Ovary (tissue), 9 donors: ENCODE measurements around the gene ARHGEF28. TPM values are rescaled to one million over a fixed set of nuclear protein-coding genes. Genes with fewer than 3 reads are reported as not detected.

Source experiments
- DNase-seq, 5 donors: peaks; one replicate each; pipeline ENCODE4 v3.0.0-alpha.2; 2019 to 2020
- H3K27ac ChIP-seq, 2 donors: fragments of 200-600 bp; one replicate each; pipeline versions ENCODE4 v1.5.1 to v1.8.0; 2019 to 2022
- H3K27me3 ChIP-seq: fragments of 200-600 bp; one replicate; pipeline ENCODE4 v1.8.0; 2022
- H3K36me3 ChIP-seq: fragments of 200-600 bp; sonication (generic); one replicate; pipeline ENCODE4 v1.5.1; 2019
- H3K4me1 ChIP-seq: one replicate; pipeline ENCODE4 v1.8.1; 2013; ENCODE audit warnings: mild to moderate bottlenecking, moderate library complexity; ENCODE audit not compliant: insufficient read depth
- H3K4me3 ChIP-seq: fragments of 200-600 bp; sonication (generic); one replicate; pipeline ENCODE4 v1.5.1; 2017
- H3K9me3 ChIP-seq, 2 donors: fragments of 200-600 bp in 1 of 2; sonication (generic) in 1 of 2; one replicate each; pipeline versions ENCODE4 v1.5.1 to v1.8.1; 2013 to 2019; ENCODE audit warnings: mild to moderate bottlenecking in 1 of 2, moderate library complexity in 1 of 2
- CTCF ChIP-seq, 3 donors: fragments of 450-650 bp in 2 of 3; fragments of 200-600 bp in 1 of 3; IDR thresholded peaks; one replicate each; pipeline versions ENCODE4 v1.5.1 to v1.8.0; 2016 to 2022; ENCODE audit warnings: antibody characterized with exemption in 3 of 3, mild to moderate bottlenecking in 1 of 3
- EP300 ChIP-seq: sonication (generic); formaldehyde crosslinking; IDR thresholded peaks from one replicate; pipeline ENCODE4 v1.6.1; 2017; ENCODE audit warnings: antibody characterized with exemption
- POLR2A ChIP-seq: fragments of 450-650 bp; IDR thresholded peaks from one replicate; pipeline ENCODE4 v1.6.1; 2017; ENCODE audit warnings: antibody characterized with exemption, mild to moderate bottlenecking, moderate library complexity
- WGBS, 3 donors: extraction: QIAGEN DNeasy Blood & Tissue Kit in 1 of 3; methylation state at CpG; one replicate each; pipeline versions ENCODE4 v1.1.5 to v1.1.7; 2013 to 2017; 5-methylcytosine and 5-hydroxymethylcytosine counted together
- intact Hi-C, 4 donors: fragments of 100-400 bp; cut with DNase I; formaldehyde crosslinking; loops; one replicate each; pipeline versions ENCODE4 v1.11.0 to v1.15.1; 2022 to 2023
- polyA plus RNA-seq, 2 donors: library from polyadenylated mRNA; stranded (reverse); fragments of 200-250 nt in 1 of 2; fragments of 350-450 nt in 1 of 2; fragmentation: Illumina TruSeq in 1 of 2; extraction: RNeasy Lipid Tissue Mini Kit (QIAGEN cat#74804) in 1 of 2; gene quantifications; one replicate each; pipeline ENCODE4 v1.2.3, GENCODE V29; 2013 to 2014
- total RNA-seq, 7 donors: library from RNA; depleted of rRNA in 2 of 7; stranded (reverse); fragments of >200 nt in 2 of 7; fragmentation: NEBNext Ultra II Directional in 3 of 7; extraction: Animal tissue kit (Norgen Biotek cat#: 25700) in 3 of 7; gene quantifications; one replicate each; pipeline versions ENCODE4 v1.1.0 to v1.2.4, GENCODE V29; 2016 to 2023
- donor health status: DM: no; HTN: no; CAD: no; lungs with moderate emphysema.
- donor health status: DM: no; HTN: no; CAD: no.
- donor health status: Bipolar disorder and iron deficiency.
- donor health status: DM: yes; HTN: yes; CAD: no.
- donor health status: DM: no; HTN: no; CAD: no.
- donor health status: DM: yes; HTN: yes; CAD: no.

ARHGEF28 gene
- total and polyA plus RNA-seq, 9 donors, result 21.5 to 75.6 (median 35.0) TPM

- 84 to 89% (median 85%) methylated on average over 2 of the region's 2 CpGs for WGBS, 3 donors
- intact Hi-C loops, result loop anchor here in 1 of 4 donors (10.0 kb wide), 1 partner anchor 71 kb away; no protein-coding TSS in a partner anchor
- H3K36me3 ChIP-seq, result no peaks in the 10 kb centered on the region
- TF ChIP-seq EP300 (no peak), POLR2A (no peak), CTCF (IDR thresholded peaks at IDR 0.05) (no peak)
- DNase-seq, result no peak
- H3K9me3 ChIP-seq, result no peaks in the 10 kb centered on the region
- no peak overlapping the region for H3K4me3 ChIP-seq
- no peak overlapping the region for H3K27ac ChIP-seq
- no peaks in the 10 kb centered on the region for H3K27me3 ChIP-seq
- peaks cover 3% of the 10 kb centered on the region for H3K4me1 ChIP-seq
Observed at GRCh38 chr5:73623901-73624404, 2.0 kb upstream of the ARHGEF28 start.

GRCh38 chr5:73624888-73625287, 1.1 kb upstream of the ARHGEF28 start:
- intact Hi-C loops, result loop anchor here in 1 of 4 donors (10.0 kb wide), 1 partner anchor 70 kb away; no protein-coding TSS in a partner anchor
- 90 to 93% (median 90%) methylated on average over 6 of the region's 6 CpGs for WGBS, 3 donors
- Histone ChIP-seq H3K9me3 (no peaks in the 10 kb centered on the region), H3K36me3 (no peaks in the 10 kb centered on the region), H3K27me3 (no peaks in the 10 kb centered on the region), H3K4me3 (no peak overlapping the region), H3K4me1 (peaks cover 3% of the 10 kb centered on the region), H3K27ac (peak overlapping the region in 1 of 2 donors; percentile 82)
- DNase-seq, result peak in 1 of 5 donors; percentile 27
- no peak for TF ChIP-seq CTCF (IDR thresholded peaks at IDR 0.05)
- TF ChIP-seq POLR2A, result no peak
- no peak for TF ChIP-seq EP300

GRCh38 chr5:73625372-73625943, 538 bp upstream of the ARHGEF28 start:
- peak in 1 of 5 donors; percentile 34 for DNase-seq
- H3K4me3 ChIP-seq, result peak overlapping the region; percentile 64
- intact Hi-C loops, result loop anchor here in 1 of 4 donors (10.0 kb wide), 1 partner anchor 69 kb away; no protein-coding TSS in a partner anchor
- no peaks in the 10 kb centered on the region for H3K36me3 ChIP-seq
- H3K27me3 ChIP-seq, result no peaks in the 10 kb centered on the region
- TF ChIP-seq EP300, result no peak
- TF ChIP-seq POLR2A, result no peak
- TF ChIP-seq CTCF (IDR thresholded peaks at IDR 0.05), result no peak
- peaks cover 3% of the 10 kb centered on the region for H3K4me1 ChIP-seq
- H3K9me3 ChIP-seq, result no peaks in the 10 kb centered on the region
- WGBS, 3 donors, result 1 to 2% (median 1%) methylated on average over 18 to 33 of the region's 33 CpGs
- H3K27ac ChIP-seq, result peak overlapping the region; percentile 64 to 82

- peak overlapping the region; percentile 64 for H3K4me3 ChIP-seq
- no peaks in the 10 kb centered on the region for H3K27me3 ChIP-seq
- peak in 3 of 5 donors; percentile 20 to 40 (median 37) for DNase-seq
- TF ChIP-seq EP300 (no peak), POLR2A (no peak), CTCF (IDR thresholded peaks at IDR 0.05) (no peak)
- peak overlapping the region; percentile 64 to 82 for H3K27ac ChIP-seq
- intact Hi-C loops, result loop anchor here in 1 of 4 donors (10.0 kb wide), 1 partner anchor 68 kb away; no protein-coding TSS in a partner anchor
- H3K36me3 ChIP-seq, result no peaks in the 10 kb centered on the region
- no peaks in the 10 kb centered on the region for H3K9me3 ChIP-seq
- WGBS, 3 donors, result 73 to 78% (median 75%) methylated on average over 14 of the region's 14 CpGs
- H3K4me1 ChIP-seq, result peaks cover 3% of the 10 kb centered on the region
Observed at GRCh38 chr5:73626814-73627313, 868 bp downstream of the ARHGEF28 start.
